ENCODE measurements around the gene EMC8. TPM values are rescaled to one million over a fixed set of nuclear protein-coding genes. Genes with fewer than 3 reads are reported as not detected.

Gene EMC8
- total RNA-seq, 1 experiment from 2014 or later, result 62.7 TPM

- Histone ChIP-seq H3K27me3 (replicated peaks; ENCODE audit: insufficient read depth, low read depth, low read length, poor library complexity) (no peaks in the 10 kb centered on the region), H3K4me1 (ENCODE audit: insufficient read depth, low read length, poor library complexity, severe bottlenecking) (peaks cover 46% of the 10 kb centered on the region), H3K36me3 (ENCODE audit: insufficient read depth, low read length, poor library complexity, severe bottlenecking) (no peaks in the 10 kb centered on the region), H3K9me3 (ENCODE audit: low read depth, low read length, poor library complexity, severe bottlenecking) (no peaks in the 10 kb centered on the region), H3K27ac (ENCODE audit: low read depth, low read length, poor library complexity, severe bottlenecking) (no peak overlapping the region), H3K4me3 (ENCODE audit: low read depth, low read length, poor library complexity, severe bottlenecking) (no peak overlapping the region)
- ChIA-PET POLR2A (ENCODE audit: low non-redundant PET) (no interaction called here), CTCF (no interaction called here)
- no peak for DNase-seq (ENCODE audit: low spot score)
- no TSS peak for BruUV-seq (replicated peaks)
- intact Hi-C loops (cut with micrococcal nuclease; ENCODE audit: unreplicated experiment), result no loop called here
- TF ChIP-seq, protein P1, sequence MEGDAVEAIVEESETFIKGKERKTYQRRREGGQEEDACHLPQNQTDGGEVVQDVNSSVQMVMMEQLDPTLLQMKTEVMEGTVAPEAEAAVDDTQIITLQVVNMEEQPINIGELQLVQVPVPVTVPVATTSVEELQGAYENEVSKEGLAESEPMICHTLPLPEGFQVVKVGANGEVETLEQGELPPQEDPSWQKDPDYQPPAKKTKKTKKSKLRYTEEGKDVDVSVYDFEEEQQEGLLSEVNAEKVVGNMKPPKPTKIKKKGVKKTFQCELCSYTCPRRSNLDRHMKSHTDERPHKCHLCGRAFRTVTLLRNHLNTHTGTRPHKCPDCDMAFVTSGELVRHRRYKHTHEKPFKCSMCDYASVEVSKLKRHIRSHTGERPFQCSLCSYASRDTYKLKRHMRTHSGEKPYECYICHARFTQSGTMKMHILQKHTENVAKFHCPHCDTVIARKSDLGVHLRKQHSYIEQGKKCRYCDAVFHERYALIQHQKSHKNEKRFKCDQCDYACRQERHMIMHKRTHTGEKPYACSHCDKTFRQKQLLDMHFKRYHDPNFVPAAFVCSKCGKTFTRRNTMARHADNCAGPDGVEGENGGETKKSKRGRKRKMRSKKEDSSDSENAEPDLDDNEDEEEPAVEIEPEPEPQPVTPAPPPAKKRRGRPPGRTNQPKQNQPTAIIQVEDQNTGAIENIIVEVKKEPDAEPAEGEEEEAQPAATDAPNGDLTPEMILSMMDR (conservative IDR thresholded peaks at IDR 0.05; ENCODE audit: low read depth, low read length), result no peak
- no peak for TF ChIP-seq EZH2 (IDR thresholded peaks at IDR 0.05; ENCODE audit: borderline replicate concordance, low read depth, low read length, poor library complexity, severe bottlenecking)
These were observed 43.2 kb downstream of the EMC8 start for GRCh38 chr16:85755929-85756768.

GRCh38 chr16:85754413-85754812 is 44.9 kb downstream of the EMC8 start:
- ChIA-PET CTCF (interaction anchor here (0.6 kb wide), 1 partner anchor 138 kb away, joined by 4 read pairs; no protein-coding TSS in a partner anchor), POLR2A (ENCODE audit: low non-redundant PET) (interaction anchor here (0.6 to 0.7 kb wide), 2 partner anchors 29 to 395 kb away, joined by 3 to 6 read pairs; no protein-coding TSS in a partner anchor)
- intact Hi-C loops (cut with micrococcal nuclease; ENCODE audit: unreplicated experiment), result no loop called here
- Histone ChIP-seq H3K4me3 (ENCODE audit: low read depth, low read length, poor library complexity, severe bottlenecking) (no peak overlapping the region), H3K36me3 (ENCODE audit: insufficient read depth, low read length, poor library complexity, severe bottlenecking) (no peaks in the 10 kb centered on the region), H3K27me3 (replicated peaks; ENCODE audit: insufficient read depth, low read depth, low read length, poor library complexity) (no peaks in the 10 kb centered on the region), H3K9me3 (ENCODE audit: low read depth, low read length, poor library complexity, severe bottlenecking) (no peaks in the 10 kb centered on the region), H3K27ac (ENCODE audit: low read depth, low read length, poor library complexity, severe bottlenecking) (peak overlapping the region; percentile 19), H3K4me1 (ENCODE audit: insufficient read depth, low read length, poor library complexity, severe bottlenecking) (peaks cover 56% of the 10 kb centered on the region)
- BruUV-seq (replicated peaks), result no TSS peak
- TF ChIP-seq, protein P1 (conservative IDR thresholded peaks at IDR 0.05; ENCODE audit: low read depth, low read length), result no peak
- no peak for TF ChIP-seq EZH2 (IDR thresholded peaks at IDR 0.05; ENCODE audit: borderline replicate concordance, low read depth, low read length, poor library complexity, severe bottlenecking)
- peak; percentile 95 for DNase-seq (ENCODE audit: low spot score)

- H3K27ac ChIP-seq (ENCODE audit: low read depth, low read length, poor library complexity, severe bottlenecking), result no peak overlapping the region
- no peaks in the 10 kb centered on the region for H3K36me3 ChIP-seq (ENCODE audit: insufficient read depth, low read length, poor library complexity, severe bottlenecking)
- intact Hi-C loops (cut with micrococcal nuclease; ENCODE audit: unreplicated experiment), result no loop called here
- H3K9me3 ChIP-seq (ENCODE audit: low read depth, low read length, poor library complexity, severe bottlenecking), result no peaks in the 10 kb centered on the region
- POLR2A ChIA-PET (ENCODE audit: low non-redundant PET), result interaction anchor here (0.6 to 0.7 kb wide), 2 partner anchors 28 to 395 kb away, joined by 3 to 6 read pairs; no protein-coding TSS in a partner anchor
- no peaks in the 10 kb centered on the region for H3K27me3 ChIP-seq (replicated peaks; ENCODE audit: insufficient read depth, low read depth, low read length, poor library complexity)
- no TSS peak for BruUV-seq (replicated peaks)
- peaks cover 56% of the 10 kb centered on the region for H3K4me1 ChIP-seq (ENCODE audit: insufficient read depth, low read length, poor library complexity, severe bottlenecking)
- CTCF ChIA-PET, result interaction anchor here (0.6 kb wide), 1 partner anchor 137 kb away, joined by 4 read pairs; no protein-coding TSS in a partner anchor
- no peak for TF ChIP-seq EZH2 (IDR thresholded peaks at IDR 0.05; ENCODE audit: borderline replicate concordance, low read depth, low read length, poor library complexity, severe bottlenecking)
- DNase-seq (ENCODE audit: low spot score), result no peak
- H3K4me3 ChIP-seq (ENCODE audit: low read depth, low read length, poor library complexity, severe bottlenecking), result no peak overlapping the region
These were observed 45.4 kb downstream of the EMC8 start for GRCh38 chr16:85753976-85754375.
